GM19463 (cell line): ENCODE results near the gene SPEN.
"Not testable (repeated sequence)": the region's sequence is repeated elsewhere in the genome, so short reads cannot be mapped to it uniquely, and the experiment has no call there.

Experiments
- ATAC-seq: cut with Tn5 transposase; IDR thresholded peaks from one replicate; pipeline ENCODE4 v1.9.1; 2021; ENCODE audit warnings: mild to moderate bottlenecking, moderate library complexity; ENCODE audit not compliant: unreplicated experiment

SPEN gene

GRCh38 chr1:15977947-15978346 is 130.4 kb downstream of the SPEN start:
- not testable (repeated sequence) for ATAC-seq

GRCh38 chr1:15981679-15982078 is 134.2 kb downstream of the SPEN start:
- ATAC-seq = no peak

GRCh38 chr1:15983275-15983674 is 135.8 kb downstream of the SPEN start:
- no peak for ATAC-seq

GRCh38 chr1:15985611-15986297 is 138.2 kb downstream of the SPEN start:
- no peak for ATAC-seq

- ATAC-seq = no peak
Measured at GRCh38 chr1:15988856-15989736, 141.6 kb downstream of the SPEN start.

GRCh38 chr1:15989776-15990175 is 142.3 kb downstream of the SPEN start:
- no peak for ATAC-seq
